HG02884 (cell line): ENCODE data around the gene FPR2.
"Not testable (repeated sequence)": the region's sequence is repeated elsewhere in the genome, so short reads cannot be mapped to it uniquely, and the experiment has no call there.

Experiments used
- ATAC-seq: cut with Tn5 transposase; IDR thresholded peaks from one replicate; pipeline ENCODE4 v1.9.1; 2021; ENCODE audit warnings: mild to moderate bottlenecking, moderate library complexity; ENCODE audit not compliant: unreplicated experiment

FPR2 gene, protein sequence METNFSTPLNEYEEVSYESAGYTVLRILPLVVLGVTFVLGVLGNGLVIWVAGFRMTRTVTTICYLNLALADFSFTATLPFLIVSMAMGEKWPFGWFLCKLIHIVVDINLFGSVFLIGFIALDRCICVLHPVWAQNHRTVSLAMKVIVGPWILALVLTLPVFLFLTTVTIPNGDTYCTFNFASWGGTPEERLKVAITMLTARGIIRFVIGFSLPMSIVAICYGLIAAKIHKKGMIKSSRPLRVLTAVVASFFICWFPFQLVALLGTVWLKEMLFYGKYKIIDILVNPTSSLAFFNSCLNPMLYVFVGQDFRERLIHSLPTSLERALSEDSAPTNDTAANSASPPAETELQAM

DNA sequence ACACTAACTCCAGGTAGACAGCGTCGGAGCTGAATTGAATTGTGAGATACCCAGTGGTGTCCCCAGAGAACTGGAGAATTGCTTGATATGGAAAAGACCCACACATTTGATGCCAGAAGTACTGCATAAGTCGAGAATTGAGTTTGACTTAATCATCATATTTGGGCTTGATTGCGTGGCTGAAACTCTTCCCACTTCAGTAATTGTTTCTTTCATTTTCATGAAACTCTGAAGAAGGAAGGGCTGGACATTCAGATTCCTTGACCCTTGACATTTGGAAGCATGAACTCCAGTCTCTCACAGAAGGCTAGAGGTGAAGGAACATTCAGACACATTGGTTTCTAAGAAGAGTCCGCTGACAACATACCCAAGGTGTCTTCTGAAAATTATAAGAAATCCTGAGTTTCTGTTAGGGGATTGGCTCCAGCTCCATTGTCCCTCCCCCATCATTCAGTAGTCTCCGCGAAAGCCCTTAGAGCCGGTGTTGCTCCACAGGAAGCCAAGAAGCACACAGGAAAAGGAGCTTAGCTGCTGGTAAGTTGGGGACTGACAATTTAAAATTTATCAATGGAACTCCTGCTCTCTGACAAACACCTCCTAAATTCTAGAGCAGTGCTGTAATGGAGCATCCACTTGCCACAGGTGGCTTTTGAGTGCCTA lies at the start of gene FPR2:
Gene FPR2 (plus strand): TSS at position 484 of the 660 bp plus-strand sequence. CDS start 7,479 bp downstream, outside the sequence.
- ATAC-seq, result no peak

DNA sequence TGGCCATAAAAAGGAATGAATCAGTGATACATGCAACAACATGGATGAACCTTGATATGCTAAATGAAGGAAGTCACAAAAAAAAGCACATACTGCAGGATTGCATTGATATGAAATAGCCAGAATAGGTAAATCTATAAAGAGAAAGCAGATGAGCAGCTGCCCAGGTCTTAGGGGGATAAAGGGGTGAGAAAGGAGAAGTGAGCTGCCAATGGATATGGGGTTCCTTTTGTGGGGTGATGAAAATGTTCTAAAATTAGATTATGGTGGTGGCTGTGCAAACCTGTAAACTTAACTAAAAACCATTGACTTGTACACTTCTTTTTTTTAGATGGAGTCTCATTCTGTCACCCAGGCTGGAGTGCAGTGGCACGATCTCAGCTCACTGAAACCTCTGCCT lies 49.3 kb upstream of the FPR2 start:
- ATAC-seq, result no peak

DNA sequence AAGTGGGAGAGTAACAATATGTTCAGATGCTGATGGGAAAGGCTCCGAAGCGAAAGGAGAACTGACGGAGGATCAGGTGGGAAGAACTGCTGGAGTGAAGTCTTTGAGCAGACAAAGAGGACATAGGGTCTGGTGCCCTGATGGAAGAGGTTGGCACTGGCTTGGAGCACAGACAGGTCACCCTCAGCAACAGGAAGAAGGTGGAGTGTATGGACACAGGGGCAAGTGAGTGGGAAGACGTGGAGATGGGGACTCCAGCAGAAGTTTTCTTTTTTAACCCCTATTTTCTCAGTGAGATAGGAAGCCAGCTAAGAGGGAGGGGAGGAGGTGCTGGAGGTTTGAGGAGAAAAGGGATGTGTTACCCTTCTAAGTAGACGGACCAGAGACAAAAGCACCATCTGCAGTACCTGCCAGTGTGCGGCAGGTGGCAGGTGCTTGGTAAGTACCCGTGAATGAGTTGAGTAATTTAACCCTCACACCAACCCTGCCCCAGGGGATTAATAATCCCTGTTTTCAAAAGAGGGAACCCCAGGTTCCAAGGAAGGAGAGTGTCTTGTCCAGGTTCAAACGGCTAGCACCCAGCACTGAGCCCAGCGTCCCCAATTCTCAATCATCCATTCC lies 48.4 kb upstream of the FPR2 start:
- no peak for ATAC-seq

DNA sequence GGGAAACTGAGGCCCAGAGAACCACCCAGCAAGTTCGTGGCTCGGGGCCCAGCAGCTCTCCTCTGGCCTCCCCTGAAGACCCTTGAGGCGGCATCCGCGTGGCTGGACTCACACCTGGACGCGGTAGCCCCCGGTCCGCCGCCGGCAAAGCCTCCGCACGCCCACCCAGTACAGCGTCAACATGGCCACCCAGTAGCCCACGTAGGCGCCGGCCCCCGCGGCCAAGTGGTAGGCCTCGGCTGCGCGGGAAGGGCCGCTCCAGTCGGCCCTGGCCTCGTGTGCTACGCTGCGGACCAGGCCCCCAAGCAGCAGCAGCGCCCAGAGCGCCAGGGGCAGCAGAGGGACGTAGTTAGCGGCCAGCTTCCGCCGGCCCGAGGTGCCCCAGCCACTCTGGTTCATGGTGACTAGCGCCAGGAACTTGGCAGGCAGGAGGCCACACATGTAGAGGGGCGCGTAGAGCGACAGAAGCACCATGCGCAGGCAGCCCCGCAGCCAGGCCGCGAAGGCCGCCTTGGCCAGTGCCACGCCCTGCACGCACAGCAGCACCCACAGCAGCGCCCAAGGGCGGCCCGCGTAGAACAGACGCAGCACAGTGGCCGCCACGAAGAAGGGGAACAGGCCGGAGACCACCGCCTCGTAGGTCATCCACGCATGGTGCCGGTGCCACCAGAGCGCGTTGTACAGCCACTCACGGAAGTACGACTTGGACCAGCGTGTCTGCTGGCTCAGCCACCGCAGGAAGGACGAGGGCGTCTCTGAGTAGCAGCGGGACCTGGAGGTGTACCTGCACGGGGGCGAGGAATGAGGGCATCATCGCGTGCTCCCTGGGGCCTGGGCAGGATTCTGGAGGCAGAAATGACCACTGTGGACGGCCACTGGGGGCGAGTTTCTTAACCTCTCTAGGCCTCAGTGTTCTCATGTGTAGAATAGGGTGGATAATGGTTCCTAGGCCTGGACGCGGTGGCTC lies 47.4 kb upstream of the FPR2 start:
- no peak for ATAC-seq

DNA sequence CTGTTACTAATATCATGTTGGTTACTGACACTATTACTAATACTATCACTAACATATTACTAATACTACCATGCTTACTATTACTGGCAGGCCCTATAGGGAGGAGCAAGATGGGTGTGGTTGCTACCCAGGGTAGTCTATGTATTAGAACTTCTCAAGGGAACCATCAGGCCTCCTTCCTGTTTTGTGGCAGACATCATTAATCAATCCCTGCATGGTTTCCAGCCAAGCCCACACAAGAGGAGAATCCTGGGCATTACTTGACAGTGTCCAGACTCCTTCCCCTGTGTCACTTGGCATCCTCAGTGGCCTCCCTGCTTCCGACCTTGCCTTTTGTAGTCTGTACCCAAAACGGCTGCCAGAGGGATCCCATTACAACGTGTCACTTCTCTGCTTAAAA lies 46.1 kb upstream of the FPR2 start:
- no peak for ATAC-seq

DNA sequence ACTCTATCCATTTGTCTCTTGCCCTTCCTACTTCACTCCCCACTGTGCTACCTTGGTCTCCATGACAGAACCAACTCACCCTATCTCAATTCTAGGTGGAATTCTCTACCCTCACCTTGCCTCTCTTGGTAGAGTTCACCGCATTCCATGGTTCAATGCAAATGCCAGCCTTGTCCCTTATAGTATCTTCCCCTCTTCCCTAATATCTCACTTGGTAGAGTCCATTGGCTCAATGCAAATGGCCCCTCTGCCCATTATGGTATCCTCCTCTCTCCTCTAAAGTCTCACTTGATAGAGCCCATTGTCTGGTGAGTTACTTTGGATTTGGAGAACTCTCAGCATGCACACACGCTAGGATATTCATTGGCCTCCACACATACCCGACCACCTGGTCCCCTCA lies 45.1 kb upstream of the FPR2 start:
- no peak for ATAC-seq

DNA sequence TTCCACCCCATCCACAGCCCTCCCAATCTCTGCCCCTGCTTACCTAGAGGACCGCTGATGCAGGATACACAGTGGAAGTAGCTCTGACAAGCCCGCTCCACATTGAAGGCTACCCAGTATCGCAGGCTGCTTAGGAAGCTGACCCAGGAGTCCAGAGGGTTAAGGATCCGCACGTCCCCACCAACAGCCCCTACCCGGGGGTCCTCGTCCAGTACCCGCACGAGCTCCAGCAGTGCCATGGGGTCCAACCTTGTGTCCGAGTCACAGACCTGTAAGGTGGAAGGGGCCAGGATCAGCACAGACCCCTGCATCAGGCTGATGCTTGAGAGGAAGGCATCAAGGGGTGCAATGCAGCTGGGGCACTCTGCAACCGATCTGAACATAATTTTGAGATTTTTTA lies 44.1 kb upstream of the FPR2 start:
- ATAC-seq, result no peak

DNA sequence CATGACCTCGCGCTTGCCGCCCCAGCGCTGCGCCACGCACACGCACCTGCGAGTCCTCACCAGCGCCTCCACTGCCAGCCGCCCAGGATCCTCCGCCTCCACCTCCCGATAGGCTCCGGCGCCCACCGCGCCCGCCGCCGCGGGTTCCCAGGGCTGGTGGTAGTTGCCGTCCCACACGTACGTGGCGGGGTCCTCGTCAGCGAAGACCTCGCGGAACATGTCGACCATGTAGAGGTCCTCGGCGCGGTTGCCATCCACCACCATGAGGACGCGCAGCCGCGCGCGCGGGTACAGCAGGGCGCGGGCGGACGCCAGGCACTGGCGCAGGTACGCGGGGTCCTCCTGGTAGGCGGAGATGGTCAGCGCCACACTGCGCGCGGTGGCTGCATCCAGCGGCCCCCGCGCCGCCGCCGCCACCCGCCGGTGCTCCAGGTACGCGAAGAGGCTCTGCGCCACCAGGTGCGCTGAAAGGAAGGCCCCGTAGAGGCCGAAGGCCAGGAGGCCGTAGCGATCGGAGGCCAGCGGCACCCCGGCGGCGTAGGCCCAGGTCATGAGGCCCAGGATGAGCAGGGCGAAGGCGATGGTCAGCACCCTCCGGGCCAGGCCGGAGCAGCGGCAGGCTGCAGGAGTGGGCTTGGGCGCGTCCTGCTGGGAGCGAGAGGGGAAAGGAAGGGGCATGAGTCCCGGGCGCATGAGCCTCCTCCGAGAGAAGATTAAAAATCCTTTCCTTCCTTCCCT lies 41.6 kb upstream of the FPR2 start:
- ATAC-seq, result no peak

DNA sequence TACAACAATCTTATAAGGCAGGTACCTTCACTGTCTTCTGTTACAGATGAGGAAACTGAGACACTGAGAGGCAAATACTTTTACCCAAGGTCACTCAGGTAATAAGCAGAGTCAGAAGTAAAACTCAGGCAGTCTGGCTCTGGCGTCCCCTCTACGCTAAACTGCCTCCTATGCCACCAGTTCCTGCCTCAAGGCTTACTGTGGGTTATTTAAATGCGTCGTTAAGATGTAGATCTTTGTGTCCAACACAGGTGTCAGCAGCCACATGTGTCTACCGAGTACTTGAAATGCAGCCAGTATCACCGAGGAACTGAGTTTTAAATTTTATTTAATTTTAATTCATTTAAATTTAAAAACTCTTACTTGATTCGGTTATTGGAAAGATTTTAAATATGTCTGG lies 39.1 kb upstream of the FPR2 start:
- no peak for ATAC-seq

DNA sequence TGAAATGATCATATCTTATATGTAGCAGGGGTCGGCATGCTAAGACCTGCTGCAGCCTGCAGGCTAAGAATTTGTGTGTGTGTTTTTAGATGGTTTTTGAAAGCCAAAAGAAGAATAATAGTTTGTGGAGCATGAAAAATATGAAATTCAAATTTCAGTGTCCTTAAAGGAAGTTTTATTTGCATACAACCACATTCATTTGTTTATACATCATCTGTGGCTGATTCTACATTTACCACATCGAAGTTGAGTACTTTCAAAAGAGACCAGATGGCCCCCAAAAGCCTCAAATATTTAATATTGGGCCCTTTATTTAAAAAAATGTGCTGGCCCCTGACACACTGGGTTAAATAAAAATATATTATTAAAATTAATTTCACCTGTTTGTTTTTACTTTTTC lies 38.5 kb upstream of the FPR2 start:
- no peak for ATAC-seq

DNA sequence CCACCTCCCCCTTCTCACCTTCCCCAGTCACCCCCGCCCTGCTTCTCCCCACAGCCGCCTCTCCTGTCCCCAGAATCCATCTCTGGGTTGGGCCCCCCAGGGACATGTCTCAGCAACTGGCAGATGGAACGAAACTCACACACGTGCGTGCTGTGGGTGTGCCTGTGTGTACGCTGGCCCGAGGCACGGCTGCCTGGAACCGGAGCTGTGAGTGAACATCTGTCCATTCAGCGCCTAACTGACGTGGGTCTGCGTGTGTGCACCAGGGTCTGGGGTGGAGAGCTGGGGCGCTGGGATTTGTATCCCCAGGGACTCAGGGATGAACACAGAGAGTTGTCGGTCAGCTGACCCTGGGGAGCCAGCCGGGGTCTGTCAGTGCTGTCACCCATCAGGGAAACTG lies 36.4 kb upstream of the FPR2 start:
- ATAC-seq, result no peak

DNA sequence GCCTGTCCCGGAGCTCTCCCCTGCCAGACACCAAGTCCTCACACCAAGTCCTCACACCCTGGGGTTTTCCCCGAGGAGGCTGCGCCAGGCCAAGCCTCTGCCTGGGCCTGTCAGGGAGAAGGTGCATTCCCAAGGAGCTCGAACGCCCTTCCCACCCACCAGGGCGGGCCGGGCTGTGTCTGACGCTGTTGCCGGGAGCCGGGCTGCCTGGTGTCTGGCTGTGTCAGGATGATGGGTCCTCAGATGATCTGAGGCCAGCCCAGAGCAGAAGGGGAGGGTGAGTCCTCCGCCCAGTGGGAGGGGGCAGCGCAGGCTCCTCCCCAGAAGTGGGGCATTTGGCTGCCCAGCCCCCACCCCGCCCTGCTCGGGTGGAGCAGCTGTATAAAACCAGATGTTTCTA lies 34.9 kb upstream of the FPR2 start:
- ATAC-seq, result no peak

DNA sequence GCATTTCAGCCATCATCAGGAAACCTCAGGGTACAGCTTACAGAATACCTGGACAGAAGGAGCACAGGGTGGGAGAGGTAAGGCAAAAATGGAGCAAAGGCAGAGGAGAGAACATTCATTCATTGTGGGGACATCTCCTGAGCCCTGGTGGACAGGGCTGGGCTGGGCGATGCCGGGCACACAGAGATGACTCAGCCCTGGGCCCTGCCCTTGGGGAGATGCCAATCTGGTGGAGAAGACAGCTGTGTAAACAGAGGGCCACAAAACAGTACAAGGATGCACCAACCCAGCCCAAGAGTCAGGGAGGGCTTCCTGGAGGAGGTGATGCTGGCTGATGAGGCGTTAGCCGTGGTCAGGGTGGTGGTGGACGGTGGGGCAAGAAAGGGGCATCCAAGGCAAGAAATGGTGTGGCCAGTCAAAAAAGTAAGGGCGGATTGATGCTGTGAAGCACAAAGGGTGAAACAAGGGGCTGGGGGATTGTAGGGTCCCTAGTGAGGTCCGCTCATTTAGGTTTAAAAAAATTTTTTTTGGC lies 33.6 kb upstream of the FPR2 start:
- no peak for ATAC-seq

DNA sequence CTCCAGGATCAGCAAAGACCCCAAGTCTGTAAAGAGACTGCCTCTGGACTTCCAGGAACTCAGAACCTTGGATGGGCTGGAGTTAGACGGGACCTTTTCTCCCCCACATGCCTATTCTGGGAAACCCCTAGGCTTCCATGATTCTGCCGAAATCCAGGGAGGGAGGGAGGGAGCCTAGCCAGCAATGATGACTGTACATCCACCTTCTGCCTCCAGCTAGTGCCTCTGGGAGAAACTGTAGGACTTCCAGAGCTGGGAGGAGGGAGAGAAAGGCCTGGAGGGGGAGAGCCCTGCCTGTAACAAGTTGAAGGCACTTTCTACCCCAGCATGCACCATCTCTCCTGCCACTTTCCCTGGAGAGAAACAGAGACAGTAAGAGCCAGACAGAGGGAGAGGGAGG lies 31.2 kb upstream of the FPR2 start:
- ATAC-seq, result no peak

DNA sequence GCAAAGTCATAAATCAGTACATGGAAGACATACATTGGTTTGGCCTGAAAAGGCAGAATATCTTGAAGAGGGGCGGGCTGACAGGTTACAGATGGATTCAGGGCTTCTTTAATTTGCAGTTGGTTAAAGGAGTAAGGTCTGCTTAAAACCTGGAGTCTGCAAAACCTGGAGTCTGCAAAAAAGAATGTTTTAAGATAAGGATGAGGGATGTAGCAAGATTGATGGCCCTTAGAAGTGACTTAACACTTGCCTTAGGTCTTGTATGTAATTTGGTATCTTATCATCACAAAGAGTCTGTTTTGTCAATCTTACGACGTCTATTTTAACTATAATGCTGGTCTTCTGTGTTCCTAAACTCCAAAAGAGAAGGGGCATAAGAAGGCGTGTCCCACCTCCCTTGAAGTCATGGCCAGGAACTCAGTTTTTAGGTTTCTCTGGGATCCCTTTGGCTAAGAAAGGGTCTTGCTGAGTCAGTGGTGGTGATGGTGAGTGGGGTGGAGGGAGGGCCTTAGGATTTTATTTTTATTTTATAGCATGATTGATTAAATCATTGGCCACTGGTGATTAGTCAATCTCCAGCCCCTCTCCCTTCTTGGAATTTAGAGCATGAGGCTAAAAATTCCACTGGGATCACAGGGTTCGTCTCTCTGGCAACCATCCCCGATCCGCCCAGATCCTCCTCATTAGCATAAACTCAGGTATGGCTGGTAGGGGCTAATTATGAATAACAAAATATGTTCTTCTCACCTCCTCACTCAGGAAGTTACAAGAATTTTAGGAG lies 27.0 kb upstream of the FPR2 start:
- ATAC-seq, result no peak

DNA sequence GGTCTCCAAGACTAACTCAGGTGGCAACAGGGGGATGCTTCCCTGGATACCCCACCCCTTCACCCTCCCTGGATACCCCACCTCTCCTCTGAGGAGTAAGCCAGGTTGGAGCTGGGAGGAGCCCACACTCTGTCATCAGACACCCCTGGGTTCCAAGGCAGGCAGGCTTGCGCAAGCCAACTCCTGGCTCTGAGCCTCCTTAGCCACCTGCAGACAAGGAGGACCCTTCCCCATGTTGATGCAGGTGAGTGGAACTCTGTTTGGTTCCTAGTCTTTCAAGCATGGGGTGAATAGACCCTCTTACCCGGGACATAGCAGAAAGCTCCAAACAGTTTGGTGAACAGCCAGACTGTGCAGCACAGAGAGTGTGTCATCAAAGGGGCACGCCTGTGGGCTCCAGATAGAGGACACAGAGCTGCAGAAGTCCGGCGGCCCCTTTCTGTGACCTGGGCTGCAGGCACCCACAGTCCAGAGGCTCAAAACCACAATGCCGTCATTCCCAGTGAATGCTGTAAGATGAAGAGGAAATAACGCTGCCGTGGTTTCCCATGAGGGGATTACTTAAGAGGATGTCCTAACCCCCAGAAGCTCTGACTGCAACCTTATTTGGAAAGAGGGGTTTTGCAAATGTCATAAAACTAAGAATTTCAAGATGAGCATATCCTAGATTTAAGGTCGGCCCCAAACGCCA lies 25.1 kb upstream of the FPR2 start:
- no peak for ATAC-seq

DNA sequence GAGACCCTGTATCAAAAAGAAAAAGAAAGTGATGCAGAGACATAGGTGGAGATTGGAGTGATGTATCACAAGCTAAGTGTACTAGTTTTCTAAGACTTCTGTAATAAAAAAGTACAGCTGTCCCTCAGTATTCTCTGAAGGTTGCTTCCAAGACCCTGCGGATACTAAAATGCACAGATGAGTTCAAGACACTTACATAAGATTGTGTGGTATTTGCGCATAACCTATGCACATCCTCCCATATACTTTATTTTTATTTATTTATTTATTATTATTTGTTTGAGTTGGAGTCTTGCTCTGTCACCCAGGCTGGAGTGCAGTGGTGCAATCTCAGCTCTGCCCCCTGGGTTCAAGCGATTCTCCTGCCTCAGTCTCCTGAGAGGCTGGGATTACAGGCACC lies 23.6 kb upstream of the FPR2 start:
- ATAC-seq, result no peak

DNA sequence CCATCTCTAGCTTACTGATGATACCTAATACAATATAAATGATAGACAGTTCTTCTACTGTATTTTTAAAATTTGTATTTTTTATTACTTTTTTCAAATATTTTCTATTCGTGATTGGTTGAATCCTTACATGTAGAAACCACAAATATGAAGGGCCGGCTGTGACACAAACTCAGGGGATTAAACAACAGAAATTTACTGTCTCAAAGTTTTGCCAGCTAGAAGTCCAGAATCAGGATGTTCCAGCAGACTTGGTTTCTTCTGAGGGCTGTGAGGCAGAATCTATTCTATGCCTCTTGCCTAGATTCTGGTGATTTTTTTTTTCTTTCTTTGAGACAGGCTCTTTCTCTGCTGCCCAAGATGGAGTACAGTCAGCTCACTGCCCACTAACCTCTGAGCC lies 23.1 kb upstream of the FPR2 start:
- ATAC-seq, result no peak

DNA sequence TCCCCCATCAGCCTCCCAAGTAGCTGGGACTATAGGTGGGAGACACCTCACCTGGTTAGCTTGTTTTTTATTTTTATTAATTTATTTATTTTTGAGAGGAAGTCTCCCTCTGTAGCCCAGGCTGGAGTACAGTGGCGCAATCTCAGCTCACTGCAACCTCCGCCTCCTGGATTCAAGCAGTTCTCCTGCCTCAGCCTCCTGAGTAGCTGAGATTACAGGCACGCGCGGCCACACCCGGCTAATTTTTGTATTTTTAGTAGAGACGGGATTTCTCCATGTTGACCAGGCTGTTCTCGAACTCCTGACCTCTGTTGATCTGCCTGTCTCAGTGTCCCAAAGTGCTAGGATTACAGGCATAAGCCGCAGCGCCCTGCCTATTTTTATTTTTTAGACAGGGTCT lies 22.5 kb upstream of the FPR2 start:
- ATAC-seq, result not testable (repeated sequence)
